Prostate gland (tissue), 2 donors: ENCODE data around the gene SP6. TPM values are rescaled to one million over a fixed set of nuclear protein-coding genes. Genes with fewer than 3 reads are reported as not detected.
A peak's percentile ranks its signal among the peaks of the same experiment; 100 is the strongest.

Experiments
- DNase-seq: peaks from one replicate; pipeline ENCODE4 v3.0.0-alpha.2; 2019; ENCODE audit warnings: low spot score
- H3K27ac ChIP-seq, 2 donors: fragments of 200-600 bp; sonication (generic); 2 replicates each; pipeline ENCODE4 v1.5.1; 2017 to 2019
- H3K27me3 ChIP-seq: fragments of 200-600 bp; sonication (generic); replicated peaks from 2 replicates; pipeline ENCODE4 v1.5.1; 2019; ENCODE audit not compliant: insufficient read depth
- H3K36me3 ChIP-seq, 2 donors: fragments of 200-600 bp; sonication (generic); 1 replicate in 1 of 2; 2 replicates in 1 of 2; pipeline versions ENCODE4 v1.5.1 to v1.8.1; 2017 to 2019
- H3K4me1 ChIP-seq: fragments of 200-600 bp; sonication (generic); replicated peaks from 2 replicates; pipeline ENCODE4 v1.5.1; 2019
- H3K4me3 ChIP-seq, 2 donors: fragments of 200-600 bp; sonication (generic); 2 replicates each; pipeline ENCODE4 v1.5.1; 2017 to 2019
- H3K9me3 ChIP-seq: fragments of 200-600 bp; sonication (generic); 2 replicates; pipeline ENCODE4 v1.5.1; 2017
- CTCF ChIP-seq, 4 experiments: fragments of 200-600 bp in 2 of 4; fragments of 450-650 bp in 2 of 4; sonication (generic) in 2 of 4; IDR thresholded peaks; 1 replicate in 3 of 4; 2 replicates in 1 of 4; pipeline ENCODE4 v1.5.1; 2016 to 2019; ENCODE audit warnings: antibody characterized with exemption in 4 of 4, mild to moderate bottlenecking in 2 of 4, moderate library complexity in 2 of 4
- POLR2A ChIP-seq: fragments of 450-650 bp; IDR thresholded peaks from one replicate; pipeline ENCODE4 v1.6.1; 2016; ENCODE audit warnings: antibody characterized with exemption, mild to moderate bottlenecking
- POLR2AphosphoS5 ChIP-seq: sonication (generic); formaldehyde crosslinking; IDR thresholded peaks from one replicate; pipeline ENCODE4 v1.6.1; 2017; ENCODE audit warnings: antibody characterized with exemption
- WGBS: methylation state at CpG from one replicate; pipeline ENCODE4 v1.1.5; 2018; 5-methylcytosine and 5-hydroxymethylcytosine counted together
- intact Hi-C: fragments of 100-400 bp; cut with DNase I; formaldehyde crosslinking; loops from one replicate; pipeline ENCODE4 v1.14.2; 2022
- total RNA-seq, 2 donors: library from RNA; depleted of rRNA; stranded (reverse); fragments of >200 nt; gene quantifications; one replicate each; pipeline ENCODE4 v1.1.0, GENCODE V29; 2016

Gene SP6
- total RNA-seq, 2 donors from 2014 or later = 1.4 to 3.1 TPM

GRCh38 chr17:47848198-47848513 is 2.8 kb downstream of the SP6 start:
- no peak for DNase-seq
- WGBS = 52% methylated on average over 23 of the region's 23 CpGs
- H3K4me1 ChIP-seq = peaks cover 4% of the 10 kb centered on the region
- no peak overlapping the region for H3K4me3 ChIP-seq
- intact Hi-C loops = loop anchor here (5.0 to 10.0 kb wide), 2 partner anchors 104 to 1347 kb away; no protein-coding TSS in a partner anchor
- H3K27me3 ChIP-seq = peaks cover 5% of the 10 kb centered on the region
- no peaks in the 10 kb centered on the region for H3K36me3 ChIP-seq
- no peak overlapping the region for H3K27ac ChIP-seq
- no peak for TF ChIP-seq POLR2AphosphoS5
- no peak for TF ChIP-seq POLR2A
- no peaks in the 10 kb centered on the region for H3K9me3 ChIP-seq

GRCh38 chr17:47847341-47848197 is 3.4 kb downstream of the SP6 start:
- no peak for DNase-seq
- intact Hi-C loops = loop anchor here (5.0 to 10.0 kb wide), 2 partner anchors 105 to 1347 kb away; no protein-coding TSS in a partner anchor
- H3K4me1 ChIP-seq = peaks cover 4% of the 10 kb centered on the region
- H3K27ac ChIP-seq = no peak overlapping the region
- 36% methylated on average over 59 of the region's 71 CpGs for WGBS
- TF ChIP-seq CTCF (IDR thresholded peaks at IDR 0.05) = peak in 2 of 4 experiments; percentile 12 to 26
- TF ChIP-seq POLR2AphosphoS5 = no peak
- H3K36me3 ChIP-seq = no peaks in the 10 kb centered on the region
- H3K9me3 ChIP-seq = no peaks in the 10 kb centered on the region
- H3K4me3 ChIP-seq = no peak overlapping the region
- H3K27me3 ChIP-seq = peaks cover 5% of the 10 kb centered on the region

- intact Hi-C loops = loop anchor here (5.0 to 10.0 kb wide), 2 partner anchors 105 to 1348 kb away; no protein-coding TSS in a partner anchor
- DNase-seq = no peak
- H3K27me3 ChIP-seq = peaks cover 5% of the 10 kb centered on the region
Measured at GRCh38 chr17:47846716-47847340, 4.1 kb downstream of the SP6 start.

GRCh38 chr17:47845716-47846075 is 5.3 kb downstream of the SP6 start:
- no peak overlapping the region for H3K4me3 ChIP-seq
- peaks cover 5% of the 10 kb centered on the region for H3K27me3 ChIP-seq
- no peaks in the 10 kb centered on the region for H3K9me3 ChIP-seq
- TF ChIP-seq POLR2AphosphoS5 (no peak), POLR2A (no peak), CTCF (IDR thresholded peaks at IDR 0.05) (no peak)
- H3K27ac ChIP-seq = no peak overlapping the region
- H3K4me1 ChIP-seq = peaks cover 4% of the 10 kb centered on the region
- intact Hi-C loops = loop anchor here (5.0 to 10.0 kb wide), 2 partner anchors 107 to 1349 kb away; no protein-coding TSS in a partner anchor
- H3K36me3 ChIP-seq = no peaks in the 10 kb centered on the region
- DNase-seq = no peak
- 91% methylated on average over 3 of the region's 3 CpGs for WGBS

More at GRCh38 chr17:47846716-47847340, 4.1 kb downstream of the SP6 start:
- Histone ChIP-seq H3K27ac (no peak overlapping the region), H3K4me3 (no peak overlapping the region), H3K36me3 (no peaks in the 10 kb centered on the region), H3K4me1 (peaks cover 4% of the 10 kb centered on the region), H3K9me3 (no peaks in the 10 kb centered on the region)
- TF ChIP-seq POLR2AphosphoS5 (no peak), POLR2A (no peak), CTCF (IDR thresholded peaks at IDR 0.05) (no peak)
- WGBS = 24% methylated on average over 31 of the region's 31 CpGs

- Histone ChIP-seq H3K27ac (no peak overlapping the region), H3K36me3 (no peaks in the 10 kb centered on the region), H3K9me3 (no peaks in the 10 kb centered on the region), H3K27me3 (peaks cover 5% of the 10 kb centered on the region), H3K4me1 (peaks cover 7% of the 10 kb centered on the region), H3K4me3 (no peak overlapping the region)
- WGBS = 40% methylated on average over 4 of the region's 4 CpGs
- intact Hi-C loops = loop anchor here (5.0 to 10.0 kb wide), 2 partner anchors 107 to 1350 kb away; no protein-coding TSS in a partner anchor
- TF ChIP-seq POLR2A (no peak), CTCF (IDR thresholded peaks at IDR 0.05) (peak in 1 of 4 experiments; percentile 12)
- no peak for DNase-seq
Measured at GRCh38 chr17:47844814-47845715, 5.9 kb downstream of the SP6 start.
